HG02840 (cell line): ENCODE data around the gene HS3ST2.
"Not testable (repeated sequence)": the region's sequence is repeated elsewhere in the genome, so short reads cannot be mapped to it uniquely, and the experiment has no call there.

Experiments used
- ATAC-seq: cut with Tn5 transposase; IDR thresholded peaks from one replicate; pipeline ENCODE4 v1.9.1; 2021; ENCODE audit warnings: mild to moderate bottlenecking, moderate library complexity, moderate number of reproducible peaks; ENCODE audit not compliant: unreplicated experiment, low FRiP score

The HS3ST2 gene

DNA sequence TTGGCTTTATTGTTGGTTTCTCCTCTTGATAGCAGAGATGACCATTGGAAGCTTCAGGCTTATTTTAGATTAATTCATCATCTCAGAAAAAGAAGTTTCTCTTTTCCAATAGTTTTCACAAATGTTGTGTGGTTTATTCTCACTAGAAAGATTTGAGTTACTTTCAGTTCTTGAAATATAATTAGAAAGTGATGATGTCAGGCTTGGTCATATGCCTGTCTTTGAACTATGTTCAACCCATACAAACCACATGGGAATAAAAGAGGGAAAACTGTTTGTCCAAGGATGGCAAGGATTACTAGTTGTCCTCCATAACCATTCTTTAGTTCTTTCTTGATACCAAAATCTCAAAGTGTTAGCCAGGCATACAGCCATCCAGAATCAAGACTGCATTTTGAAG, 3.7 kb upstream of the HS3ST2 start:
- no peak for ATAC-seq

DNA sequence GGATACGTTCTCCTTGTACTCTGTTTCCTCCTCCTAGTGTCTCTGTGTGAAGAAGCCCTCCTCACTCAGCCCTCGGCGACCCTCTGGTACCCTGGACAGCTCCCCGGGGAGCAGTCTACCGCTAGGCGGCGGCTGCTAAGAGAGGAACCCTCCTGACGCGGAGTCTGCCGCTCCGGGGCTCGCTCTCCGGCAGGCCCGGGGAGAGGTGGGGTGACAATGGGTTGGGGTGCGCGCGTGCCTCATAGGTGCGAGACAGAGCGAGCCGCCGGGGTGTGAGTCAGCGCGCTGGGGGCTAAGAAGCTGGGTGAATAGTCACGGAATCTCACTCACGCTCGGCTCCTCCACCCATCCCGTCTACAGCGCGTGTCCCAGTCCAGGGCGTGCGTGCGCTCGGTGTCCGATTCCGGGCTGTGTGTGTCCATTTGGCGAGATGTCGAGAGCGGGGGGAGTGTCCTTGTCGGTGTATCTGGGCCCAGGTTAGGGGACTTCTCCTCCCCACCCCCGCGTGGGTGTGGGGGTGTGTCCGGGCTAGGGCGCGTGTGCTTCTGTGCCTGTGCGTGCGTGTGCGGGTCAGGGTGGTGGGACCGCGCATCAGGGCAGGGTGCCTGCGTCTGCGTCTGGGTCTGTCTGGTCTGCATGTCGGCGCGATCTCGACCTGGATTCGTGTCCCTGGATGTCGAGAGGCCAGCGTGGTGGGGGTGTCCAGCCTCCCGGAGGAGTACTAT, 577 bp upstream of the HS3ST2 start:
- no peak for ATAC-seq

DNA sequence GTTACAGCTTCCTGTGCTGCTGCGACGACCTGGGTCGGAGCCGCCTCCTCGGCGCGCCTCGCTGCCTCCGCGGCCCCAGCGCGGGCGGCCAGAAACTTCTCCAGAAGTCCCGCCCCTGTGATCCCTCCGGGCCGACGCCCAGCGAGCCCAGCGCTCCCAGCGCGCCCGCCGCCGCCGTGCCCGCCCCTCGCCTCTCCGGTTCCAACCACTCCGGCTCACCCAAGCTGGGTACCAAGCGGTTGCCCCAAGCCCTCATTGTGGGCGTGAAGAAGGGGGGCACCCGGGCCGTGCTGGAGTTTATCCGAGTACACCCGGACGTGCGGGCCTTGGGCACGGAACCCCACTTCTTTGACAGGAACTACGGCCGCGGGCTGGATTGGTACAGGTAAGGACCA, 746 bp downstream of the HS3ST2 start:
- ATAC-seq, result no peak

DNA sequence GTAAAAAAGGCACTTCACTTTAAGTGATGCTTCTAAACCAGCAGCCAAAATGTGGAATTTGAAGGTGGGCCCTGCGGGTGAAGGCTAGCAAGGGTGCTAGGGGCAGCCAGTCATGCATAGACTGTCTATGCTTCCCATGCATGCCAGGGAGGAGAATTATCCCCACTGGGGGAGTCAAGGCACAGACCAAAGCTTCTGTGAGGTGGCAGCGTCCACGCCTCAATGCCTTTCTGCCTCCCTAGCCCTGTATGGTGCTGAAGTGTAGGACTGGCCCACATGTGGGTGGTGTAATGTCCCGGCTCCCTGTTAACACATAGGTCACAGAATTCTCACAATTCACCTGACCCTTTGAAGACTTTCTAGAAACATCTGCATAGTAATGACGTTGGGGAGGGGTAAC, 1.9 kb downstream of the HS3ST2 start:
- no peak for ATAC-seq

DNA sequence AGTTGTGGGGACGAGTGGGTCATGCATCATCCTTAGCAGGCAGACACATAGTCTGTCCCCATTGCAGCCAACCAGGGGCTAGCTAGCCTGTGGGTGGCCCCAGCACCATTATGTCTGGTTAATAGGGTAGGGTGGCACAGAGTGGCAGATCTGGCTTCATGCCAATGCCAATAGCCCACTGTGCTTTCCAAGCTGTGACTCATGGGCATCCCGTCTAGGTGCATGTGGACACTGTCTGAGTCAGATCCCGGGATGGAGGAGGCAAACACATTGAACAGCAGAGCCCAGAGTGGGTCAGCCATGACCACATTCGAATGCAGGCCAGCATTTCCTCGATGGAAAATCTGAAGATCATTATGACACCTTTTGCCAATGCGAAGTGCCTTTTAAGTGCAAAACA, 2.5 kb downstream of the HS3ST2 start:
- ATAC-seq, result no peak

DNA sequence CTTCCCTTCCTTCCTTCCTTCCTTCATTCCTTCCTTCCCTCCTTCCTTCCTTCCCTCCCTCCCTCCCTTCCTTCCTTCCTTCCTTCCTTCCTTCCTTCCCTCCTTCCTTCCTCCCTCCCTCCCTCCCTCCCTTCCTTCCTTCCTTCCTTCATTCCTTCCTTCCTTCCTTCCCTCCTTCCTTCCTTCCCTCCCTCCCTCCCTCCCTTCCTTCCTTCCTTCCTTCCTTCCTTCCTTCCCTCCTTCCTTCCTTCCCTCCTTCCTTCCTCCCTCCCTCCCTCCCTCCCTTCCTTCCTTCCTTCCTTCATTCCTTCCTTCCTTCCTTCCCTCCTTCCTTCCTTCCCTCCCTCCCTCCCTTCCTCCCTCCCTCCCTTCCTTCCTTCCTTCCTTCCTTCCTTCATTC, 4.8 kb downstream of the HS3ST2 start:
- not testable (repeated sequence) for ATAC-seq

DNA sequence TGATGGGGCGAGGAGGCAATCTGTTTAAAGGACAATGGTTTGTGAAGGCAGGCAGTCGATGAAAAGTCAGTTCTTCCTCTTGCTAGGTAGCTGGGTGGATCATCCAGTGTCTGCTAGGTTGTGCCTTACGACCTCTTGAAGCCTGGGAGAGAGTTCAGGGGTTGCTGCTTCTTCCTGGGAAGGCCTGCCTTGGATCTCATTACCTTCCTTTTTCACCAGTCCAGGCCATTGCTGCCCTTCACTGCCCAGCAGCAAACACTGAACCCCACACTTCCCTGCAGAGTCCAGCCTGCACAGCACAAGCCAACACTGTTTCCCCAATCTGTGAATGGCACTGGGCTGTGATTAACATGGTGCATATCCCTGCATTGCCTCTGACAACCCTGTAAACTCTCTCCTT, 24.7 kb downstream of the HS3ST2 start:
- ATAC-seq, result no peak

DNA sequence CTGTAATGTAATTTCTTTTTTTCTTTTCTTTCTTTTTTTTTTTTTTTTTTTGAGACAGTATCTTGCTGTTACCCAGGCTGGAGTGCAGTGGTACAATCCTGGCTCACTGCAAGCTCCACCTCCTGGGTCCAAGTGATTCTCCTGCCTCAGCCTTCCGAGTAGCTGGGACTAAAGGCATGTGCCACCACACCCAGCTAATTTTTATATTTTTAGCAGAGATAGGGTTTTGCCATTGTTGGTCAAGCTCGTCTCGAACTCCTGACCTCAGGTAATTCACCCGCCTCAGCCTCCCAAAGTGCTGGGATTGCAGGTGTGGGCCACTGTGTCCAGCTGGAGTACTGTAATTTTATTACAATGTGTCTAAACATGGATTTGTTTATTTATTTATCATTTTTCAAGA, 28.1 kb downstream of the HS3ST2 start:
- ATAC-seq, result not testable (repeated sequence)

DNA sequence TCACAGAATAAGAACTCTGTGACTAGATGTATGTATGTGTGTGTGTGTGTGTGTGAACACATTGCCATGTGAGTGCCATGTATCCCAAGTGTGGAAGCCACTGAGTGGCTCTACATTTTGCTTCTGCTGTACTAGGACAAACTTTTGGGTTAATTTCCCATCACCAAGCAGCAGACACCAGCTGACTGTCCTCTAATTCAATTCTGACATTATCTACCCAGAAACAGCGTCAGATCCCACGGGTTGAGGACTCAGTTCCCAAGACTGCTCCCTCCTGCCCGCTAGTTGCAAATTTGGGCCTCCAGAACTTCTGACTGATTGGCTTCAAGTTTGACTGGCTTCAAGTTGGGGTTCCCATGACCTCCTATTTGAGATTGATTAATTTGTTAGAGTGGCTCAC, 29.2 kb downstream of the HS3ST2 start:
- no peak for ATAC-seq

DNA sequence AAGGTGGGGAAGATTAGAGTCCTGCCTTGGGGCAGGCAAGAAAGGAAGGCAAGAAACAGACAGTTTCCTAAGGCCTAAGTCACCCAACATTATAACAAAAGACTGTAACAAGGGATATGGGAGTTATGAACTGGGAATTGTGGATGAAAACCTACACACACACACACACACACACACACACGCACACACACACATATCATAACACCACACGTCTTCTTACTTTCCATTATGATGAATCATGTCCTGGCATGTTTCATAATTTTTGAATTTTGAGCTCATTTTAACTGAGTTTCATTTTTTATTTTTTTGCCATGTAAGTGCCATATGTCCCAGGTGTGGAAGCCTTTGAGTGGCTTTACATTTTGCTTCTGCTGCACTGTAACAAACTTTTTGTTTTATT, 29.9 kb downstream of the HS3ST2 start:
- no peak for ATAC-seq

DNA sequence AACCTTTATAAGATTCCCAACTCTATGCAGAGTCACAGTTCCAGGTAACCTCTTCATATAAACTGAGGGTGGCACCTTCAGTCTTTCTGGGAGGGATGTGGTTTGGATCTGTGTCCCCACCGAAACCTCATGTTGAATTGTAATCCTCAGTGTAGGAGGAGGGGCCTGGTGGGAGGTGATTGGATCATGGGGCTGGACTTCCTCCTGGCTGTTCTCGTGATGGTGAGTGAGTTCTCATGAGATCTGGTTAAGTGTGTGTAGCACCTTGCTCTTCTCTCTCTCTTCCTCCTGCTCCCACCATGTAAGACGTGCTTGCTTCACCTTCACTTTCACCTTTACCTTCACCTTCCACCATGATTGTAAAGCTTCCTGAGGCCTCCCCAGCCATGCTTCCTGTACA, 30.5 kb downstream of the HS3ST2 start:
- no peak for ATAC-seq

DNA sequence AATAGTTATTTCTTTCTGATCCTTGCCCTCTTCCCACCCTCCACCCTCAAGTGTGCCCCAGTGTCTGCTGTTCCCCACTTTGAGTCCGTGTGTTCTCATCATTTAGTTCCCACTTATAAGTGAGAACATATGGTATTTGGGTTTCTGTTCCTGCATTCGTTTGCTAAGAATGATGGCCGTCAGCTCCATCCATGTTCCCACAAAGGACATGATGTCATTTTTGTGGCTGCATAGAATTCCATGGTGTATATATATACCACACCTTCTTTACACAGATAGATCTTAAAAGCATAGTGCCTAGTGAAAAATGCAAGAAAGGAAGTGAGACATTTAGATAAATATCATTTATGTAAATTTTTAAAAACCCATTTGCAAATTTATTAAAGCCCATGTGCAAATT, 33.1 kb downstream of the HS3ST2 start:
- ATAC-seq, result no peak

DNA sequence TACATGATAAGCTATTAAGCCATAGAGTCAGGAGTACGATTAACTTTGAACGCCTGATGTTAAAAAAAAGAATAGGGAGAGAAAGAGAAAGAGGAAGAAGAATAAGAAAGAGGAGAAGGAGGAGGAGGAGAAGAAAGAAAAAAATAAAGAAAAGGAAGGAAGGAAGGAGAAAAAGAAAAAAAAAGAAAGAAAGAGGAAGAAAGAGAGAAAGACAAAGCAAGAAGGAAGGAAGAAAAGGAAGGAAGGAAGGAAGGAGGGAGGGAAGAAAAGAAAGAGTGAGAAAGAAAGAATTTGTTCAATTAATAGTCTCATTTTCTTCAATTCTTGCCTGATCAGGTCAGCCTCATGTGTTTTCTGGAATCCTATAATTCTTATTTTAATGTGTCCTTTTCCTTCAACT, 33.7 kb downstream of the HS3ST2 start:
- ATAC-seq, result no peak

DNA sequence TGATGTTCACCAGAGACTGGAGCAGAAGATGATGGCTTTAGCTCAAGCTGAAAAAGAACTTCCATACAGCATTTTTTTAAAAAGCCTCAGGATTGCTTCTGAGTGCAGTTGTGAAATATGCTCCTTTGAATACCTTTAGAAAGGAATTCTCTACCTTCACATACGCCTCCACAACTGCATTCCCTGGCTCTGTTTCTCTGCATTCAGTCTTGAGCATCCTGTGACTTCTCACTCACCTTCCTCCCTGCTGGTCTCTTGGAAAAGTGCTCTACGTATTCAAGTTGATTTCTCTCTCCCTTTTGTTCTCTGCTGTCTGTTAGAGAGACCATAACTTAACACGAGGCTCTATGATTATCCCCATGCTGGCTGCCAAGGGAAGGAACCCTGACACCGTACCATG, 34.5 kb downstream of the HS3ST2 start:
- ATAC-seq, result no peak

DNA sequence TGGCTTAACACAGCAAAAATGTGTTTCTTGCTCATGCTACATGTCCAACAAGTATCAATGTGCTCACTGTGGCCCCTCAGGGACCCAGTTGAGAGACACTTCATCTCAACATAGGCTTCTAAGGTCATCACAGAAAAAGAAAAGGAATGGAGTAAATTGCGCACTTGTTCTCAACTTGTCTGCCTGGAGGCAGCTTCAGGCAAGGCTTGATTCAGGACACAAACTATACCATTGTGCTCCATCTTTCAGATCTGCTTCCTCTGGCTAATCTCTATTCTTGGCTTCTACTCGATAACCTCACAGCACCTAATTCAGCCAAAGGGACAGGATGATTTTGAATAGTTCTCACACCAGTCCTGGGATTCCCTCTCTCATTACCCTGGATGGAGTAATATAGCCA, 35.6 kb downstream of the HS3ST2 start:
- ATAC-seq, result no peak

DNA sequence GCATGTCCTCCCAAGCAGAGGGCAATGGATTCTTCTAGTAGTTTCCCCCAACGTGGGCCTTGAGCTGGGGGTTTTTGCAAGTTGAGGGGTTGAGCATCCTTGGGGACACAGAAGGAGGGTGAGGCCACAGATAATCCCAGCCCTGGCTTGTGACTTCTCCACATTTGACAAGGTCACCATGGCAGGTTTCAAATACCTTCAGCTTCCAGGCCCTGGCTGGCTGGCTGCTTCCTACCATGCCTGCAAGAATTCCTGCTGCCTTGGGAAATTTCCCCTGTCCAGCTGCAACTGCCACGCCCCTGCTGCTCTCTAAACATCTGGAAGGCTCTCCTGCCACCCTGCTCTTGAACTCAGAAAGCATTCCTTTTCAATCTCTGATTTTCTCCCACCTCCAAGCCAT, 41.3 kb downstream of the HS3ST2 start:
- ATAC-seq, result no peak

DNA sequence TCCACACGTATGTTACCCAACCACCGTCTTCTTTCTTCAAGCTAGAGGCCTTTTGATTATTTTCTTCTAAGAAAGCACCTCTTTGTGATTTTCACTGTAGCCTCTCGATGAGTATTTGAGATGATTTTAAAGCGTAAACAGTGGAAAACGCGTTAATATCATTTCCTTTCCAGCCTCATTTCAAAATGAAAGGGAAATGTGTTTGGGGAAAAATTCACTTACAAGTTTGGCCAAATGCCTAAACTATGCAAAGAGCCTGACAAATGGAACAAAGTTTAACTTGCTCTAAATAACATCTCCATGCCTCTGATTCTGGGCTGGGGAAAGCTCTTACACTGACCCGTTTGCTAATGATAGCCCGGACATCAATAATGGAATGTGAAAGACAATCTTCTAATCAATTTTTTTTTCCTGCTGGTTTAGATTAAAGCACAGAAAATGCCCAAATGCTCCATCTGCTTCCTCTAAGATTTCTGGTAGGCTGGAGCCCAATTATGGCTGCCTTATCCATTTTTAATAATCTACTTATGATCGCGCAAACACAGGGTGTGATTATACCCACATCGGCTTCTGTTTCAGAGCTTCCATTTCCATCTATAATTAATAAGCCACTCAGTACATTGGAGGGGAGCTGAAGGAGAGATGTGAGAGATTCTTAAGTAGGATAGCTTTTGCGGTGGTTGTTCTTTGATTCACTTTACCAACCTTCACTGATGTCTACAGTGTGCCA, 43.5 kb downstream of the HS3ST2 start:
- no peak for ATAC-seq

DNA sequence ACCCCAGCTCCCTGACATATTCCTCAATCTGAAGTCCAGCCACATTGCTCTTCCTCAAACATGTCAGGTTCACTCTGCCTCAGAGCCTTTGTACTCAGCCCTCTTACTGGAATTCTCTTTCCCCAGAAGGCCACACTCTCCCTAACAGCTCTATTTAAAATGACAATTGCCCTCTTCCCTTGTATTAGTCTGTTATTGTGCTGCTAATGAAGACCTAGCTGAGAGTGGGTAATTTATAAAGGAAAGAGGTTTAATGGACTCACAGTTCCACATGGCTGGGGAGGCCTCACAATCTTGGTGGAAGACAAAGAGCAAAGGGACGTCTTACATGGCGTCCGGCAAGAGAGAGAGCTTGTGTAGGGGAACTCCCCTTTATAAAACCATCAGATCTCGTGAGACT, 46.0 kb downstream of the HS3ST2 start:
- no peak for ATAC-seq

DNA sequence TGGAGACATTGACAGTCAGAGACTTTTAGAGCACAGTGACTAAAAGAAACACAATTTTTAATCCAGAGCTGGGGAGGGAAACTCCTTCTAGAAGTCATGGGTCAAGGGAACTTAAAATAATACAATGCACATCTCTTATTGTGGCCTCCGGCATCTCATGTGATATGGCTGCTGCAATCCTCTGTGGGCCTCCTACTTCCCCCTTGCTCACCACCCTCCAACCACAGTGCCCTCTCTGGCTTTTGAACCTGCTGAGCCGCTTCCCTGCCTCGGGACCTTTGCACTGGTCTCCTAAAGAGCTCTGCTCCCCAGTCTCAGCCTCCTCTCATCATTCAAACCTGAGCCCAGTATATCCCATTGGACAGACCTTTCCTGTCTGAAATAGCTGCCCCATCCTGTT, 47.6 kb downstream of the HS3ST2 start:
- no peak for ATAC-seq

DNA sequence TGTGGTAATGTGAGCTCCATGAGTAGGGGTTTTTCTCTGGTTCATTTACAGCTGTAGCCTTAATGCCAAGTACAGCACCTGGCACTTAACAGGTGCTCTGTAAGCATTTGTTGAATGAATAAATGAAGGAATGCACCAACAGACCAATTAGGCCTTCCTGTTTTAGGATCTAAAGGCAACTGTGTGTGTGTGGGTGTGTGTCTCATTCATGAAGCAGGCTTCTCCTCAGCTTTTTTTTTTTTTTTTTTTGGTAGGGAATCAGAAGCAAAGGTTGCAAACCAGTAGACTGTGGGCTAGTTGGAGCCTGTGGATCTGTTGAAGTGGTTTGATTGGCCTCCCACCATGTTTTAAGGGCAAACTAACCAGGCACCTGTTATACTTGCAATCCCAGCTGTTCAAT, 48.1 kb downstream of the HS3ST2 start:
- ATAC-seq, result no peak

DNA sequence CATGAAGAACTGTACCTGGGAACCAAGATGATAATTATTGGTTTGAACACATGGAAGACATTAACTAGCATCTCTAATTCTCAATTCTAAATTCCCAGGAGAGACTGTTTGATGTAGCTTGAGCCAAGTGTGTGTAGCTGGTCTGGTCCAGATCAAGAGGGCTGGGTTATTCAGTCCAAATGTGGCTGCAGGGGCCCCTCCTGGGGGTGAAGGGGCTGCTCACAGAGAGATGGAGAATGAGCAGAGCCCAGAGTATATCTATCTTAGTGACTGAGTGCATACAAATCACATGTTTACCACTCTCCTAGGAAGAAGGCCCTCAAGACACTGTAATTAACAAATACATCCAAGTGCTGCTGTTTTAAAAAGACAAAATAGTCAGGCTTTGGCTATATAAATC, 50.4 kb downstream of the HS3ST2 start:
- ATAC-seq, result no peak

DNA sequence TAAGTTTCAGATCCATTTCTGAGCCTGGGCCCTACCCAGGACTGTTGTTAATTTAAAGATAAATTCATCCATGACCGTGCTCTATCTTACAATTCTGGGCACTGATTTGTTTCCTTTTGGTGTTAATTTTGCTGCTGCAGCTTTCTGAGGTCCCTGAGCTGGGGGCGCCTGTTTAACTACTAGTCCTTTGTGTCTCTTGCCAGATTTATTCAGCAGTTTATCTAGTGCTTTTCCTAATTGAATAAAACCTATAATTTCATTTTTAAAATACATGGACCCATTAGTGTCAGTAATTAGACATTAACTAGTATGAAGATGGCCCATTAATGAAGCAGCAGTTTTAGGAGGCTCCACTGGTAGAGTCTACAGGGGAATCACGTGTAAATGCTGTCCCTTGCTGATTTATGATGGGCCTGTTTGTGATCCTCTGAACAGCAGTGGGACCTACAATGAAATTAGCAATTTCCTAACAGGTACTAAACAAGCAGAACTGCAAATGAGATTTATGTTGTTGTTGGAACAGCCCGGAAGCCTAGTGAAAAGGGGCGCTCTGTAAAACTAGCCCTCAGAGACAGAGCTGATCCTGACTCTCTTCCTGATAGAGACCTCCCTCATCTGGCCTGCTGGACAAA, 54.7 kb downstream of the HS3ST2 start:
- ATAC-seq, result no peak
